HepG2 (cell line): ENCODE data around the gene MRNIP. TPM values are rescaled to one million over a fixed set of nuclear protein-coding genes. Genes with fewer than 3 reads are reported as not detected.

Source experiments
- ADNP ChIP-seq: sonication (generic); formaldehyde crosslinking; IDR thresholded peaks from 2 replicates; pipeline ENCODE4 v1.4.0; 2020; ENCODE audit warnings: missing genetic modification reagents
- AHR ChIP-seq: IDR thresholded peaks from 2 replicates; pipeline ENCODE4 v1.6.1; 2018; ENCODE audit warnings: missing genetic modification reagents, missing compliant biosample characterization
- BHLHE40 ChIP-seq: IDR thresholded peaks from 2 replicates; pipeline ENCODE4 v1.6.1; 2011; ENCODE audit warnings: low read length, improper control_type of control experiment
- EEA1 ChIP-seq: sonication (generic); formaldehyde crosslinking; IDR thresholded peaks from 2 replicates; pipeline ENCODE4 v1.5.1; 2020; ENCODE audit warnings: mild to moderate bottlenecking, missing genetic modification reagents, borderline replicate concordance
- GABPB1 ChIP-seq: IDR thresholded peaks from 2 replicates; pipeline ENCODE4 v1.6.1; 2016; ENCODE audit warnings: mild to moderate bottlenecking, missing genetic modification reagents, moderate library complexity, missing compliant biosample characterization
- HIVEP1 ChIP-seq: sonication (generic); formaldehyde crosslinking; IDR thresholded peaks from 2 replicates; pipeline ENCODE4 v1.4.0; 2020; ENCODE audit warnings: mild to moderate bottlenecking, missing genetic modification reagents
- HNRNPLL ChIP-seq: fragments of 200-400 bp; formaldehyde crosslinking; IDR thresholded peaks from 2 replicates; pipeline ENCODE4 v1.6.1; 2017; ENCODE audit warnings: mild to moderate bottlenecking, low read depth, low read length; ENCODE audit not compliant: poor library complexity, severe bottlenecking
- IKZF4 ChIP-seq: sonication (generic); formaldehyde crosslinking; IDR thresholded peaks from 2 replicates; pipeline ENCODE4 v1.5.1; 2020; ENCODE audit warnings: borderline replicate concordance, mild to moderate bottlenecking, low read depth, missing genetic modification reagents; ENCODE audit errors: not compliant biosample characterization
- ISL2 ChIP-seq: sonication (generic); formaldehyde crosslinking; IDR thresholded peaks from 2 replicates; pipeline ENCODE4 v1.5.0; 2020; ENCODE audit warnings: missing genetic modification reagents
- KLF16 ChIP-seq, 2 experiments: sonication (generic) in 1 of 2; formaldehyde crosslinking in 1 of 2; IDR thresholded peaks; 2 replicates each; pipeline versions ENCODE4 v1.6.1 to v1.8.0; 2016 to 2023; ENCODE audit warnings: missing genetic modification reagents in 2 of 2, missing compliant biosample characterization in 1 of 2
- NFKB2 ChIP-seq: sonication (generic); formaldehyde crosslinking; IDR thresholded peaks from 2 replicates; pipeline ENCODE4 v1.4.0; 2020; ENCODE audit warnings: missing genetic modification reagents, borderline replicate concordance
- PHF21A ChIP-seq: sonication (generic); formaldehyde crosslinking; IDR thresholded peaks from 2 replicates; pipeline ENCODE4 v1.5.0; 2020; ENCODE audit warnings: mild to moderate bottlenecking, missing genetic modification reagents
- SP2 ChIP-seq: sonication (generic); formaldehyde crosslinking; IDR thresholded peaks from 2 replicates; pipeline ENCODE4 v1.5.1; 2020; ENCODE audit warnings: mild to moderate bottlenecking, missing genetic modification reagents
- ZBTB7A ChIP-seq: sonication (generic); formaldehyde crosslinking; IDR thresholded peaks from 2 replicates; pipeline ENCODE4 v1.8.0; 2022; ENCODE audit warnings: mild to moderate bottlenecking, missing genetic modification reagents
- ZFP90 ChIP-seq: sonication (generic); formaldehyde crosslinking; IDR thresholded peaks from 2 replicates; pipeline ENCODE4 v1.8.0; 2022; ENCODE audit warnings: missing genetic modification reagents, mild to moderate bottlenecking, inconsistent platforms, borderline replicate concordance
- ZNF225 ChIP-seq: sonication (generic); formaldehyde crosslinking; IDR thresholded peaks from 2 replicates; pipeline ENCODE4 v1.4.0; 2020; ENCODE audit warnings: mild to moderate bottlenecking, missing genetic modification reagents
- ZNF446 ChIP-seq: sonication (generic); formaldehyde crosslinking; IDR thresholded peaks from 2 replicates; pipeline ENCODE4 v1.5.0; 2020; ENCODE audit warnings: mild to moderate bottlenecking, missing genetic modification reagents
- polyA plus RNA-seq, 8 experiments: library from polyadenylated mRNA; depleted of rRNA in 3 of 8; stranded (reverse) in 7 of 8; unstranded in 1 of 8; fragments of >200 nt; fragmentation: Illumina TruSeq in 4 of 8; extraction: Trizol in 4 of 8; gene quantifications; 2 replicates each; pipeline versions ENCODE4 v1.2.1 to v1.2.3, GENCODE V29; 2011 to 2016; ENCODE audit warnings: low read depth in 4 of 8, missing spikeins in 1 of 8, mixed read lengths in 1 of 8; ENCODE audit not compliant: insufficient read depth in 1 of 8
- total RNA-seq, 5 experiments: library from RNA; depleted of rRNA; stranded (reverse); fragments of >200 nt; fragmentation: Illumina TruSeq; extraction: Trizol; gene quantifications; 2 replicates each; pipeline ENCODE4 v1.2.3, GENCODE V29; 2016; ENCODE audit warnings: low read depth in 1 of 5
- TF ChIP-seq, protein P1 (sequence below): sonication (generic); formaldehyde crosslinking; IDR thresholded peaks from 2 replicates; pipeline ENCODE4 v1.4.0; 2020; ENCODE audit warnings: mild to moderate bottlenecking, missing genetic modification reagents
- TF ChIP-seq, protein P2 (sequence below): sonication (generic); formaldehyde crosslinking; IDR thresholded peaks from 2 replicates; pipeline ENCODE4 v1.4.0; 2020; ENCODE audit warnings: mild to moderate bottlenecking, missing genetic modification reagents

Gene MRNIP
- total and polyA plus RNA-seq, 2 of the 13 experiments (the other 11 are each of a cell fraction or from before 2014, with no cell fraction given), result 15.5 to 34.1 TPM

DNA sequence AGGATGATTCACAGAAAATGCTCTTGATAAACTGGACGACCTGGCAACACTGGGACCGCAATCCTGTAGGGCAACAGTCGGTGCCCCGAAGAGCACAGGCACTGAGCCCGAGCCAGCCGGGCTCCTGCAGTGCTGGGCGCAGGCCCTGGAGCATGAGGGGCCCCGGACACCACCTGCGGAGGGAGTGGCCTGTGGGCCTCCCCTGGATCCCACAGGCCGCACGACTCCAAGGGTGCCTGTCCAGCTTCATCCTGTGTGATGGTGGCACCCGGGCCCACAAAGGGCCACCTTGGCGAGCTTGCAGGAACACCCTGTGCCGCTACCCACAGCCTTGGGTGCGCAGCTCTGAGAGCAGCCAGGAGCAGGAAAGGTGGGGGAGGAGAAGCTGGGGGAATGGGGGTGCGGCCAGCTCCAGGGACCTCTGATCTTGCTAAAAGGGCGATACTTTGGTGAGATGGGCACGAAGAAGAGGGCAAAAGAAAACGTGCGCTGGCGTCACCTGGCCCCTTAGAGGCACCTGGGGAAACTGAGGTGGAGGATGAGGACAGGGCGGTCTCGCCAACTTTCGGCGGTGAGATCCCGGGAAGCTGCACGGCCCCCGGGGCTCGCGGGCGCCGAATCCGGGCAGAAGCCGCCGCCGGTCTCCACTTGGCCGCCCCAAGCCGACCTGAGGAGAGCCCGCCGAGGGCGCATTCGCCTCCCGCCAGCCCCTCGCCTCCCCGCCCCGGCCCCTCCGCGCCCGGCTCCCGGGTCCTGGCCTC is 48.4 kb upstream of the MRNIP start (continued):
- TF ChIP-seq, protein P1, sequence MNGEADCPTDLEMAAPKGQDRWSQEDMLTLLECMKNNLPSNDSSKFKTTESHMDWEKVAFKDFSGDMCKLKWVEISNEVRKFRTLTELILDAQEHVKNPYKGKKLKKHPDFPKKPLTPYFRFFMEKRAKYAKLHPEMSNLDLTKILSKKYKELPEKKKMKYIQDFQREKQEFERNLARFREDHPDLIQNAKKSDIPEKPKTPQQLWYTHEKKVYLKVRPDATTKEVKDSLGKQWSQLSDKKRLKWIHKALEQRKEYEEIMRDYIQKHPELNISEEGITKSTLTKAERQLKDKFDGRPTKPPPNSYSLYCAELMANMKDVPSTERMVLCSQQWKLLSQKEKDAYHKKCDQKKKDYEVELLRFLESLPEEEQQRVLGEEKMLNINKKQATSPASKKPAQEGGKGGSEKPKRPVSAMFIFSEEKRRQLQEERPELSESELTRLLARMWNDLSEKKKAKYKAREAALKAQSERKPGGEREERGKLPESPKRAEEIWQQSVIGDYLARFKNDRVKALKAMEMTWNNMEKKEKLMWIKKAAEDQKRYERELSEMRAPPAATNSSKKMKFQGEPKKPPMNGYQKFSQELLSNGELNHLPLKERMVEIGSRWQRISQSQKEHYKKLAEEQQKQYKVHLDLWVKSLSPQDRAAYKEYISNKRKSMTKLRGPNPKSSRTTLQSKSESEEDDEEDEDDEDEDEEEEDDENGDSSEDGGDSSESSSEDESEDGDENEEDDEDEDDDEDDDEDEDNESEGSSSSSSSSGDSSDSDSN (CRISPR knock-in tag), result peak; percentile 55; the same call in 1 of the 2 replicates
- TF ChIP-seq ISL2 (CRISPR knock-in tag), result 0 out of 2 replicates have a peak, but pooled peaks have one; percentile 24
- TF ChIP-seq, protein P2, sequence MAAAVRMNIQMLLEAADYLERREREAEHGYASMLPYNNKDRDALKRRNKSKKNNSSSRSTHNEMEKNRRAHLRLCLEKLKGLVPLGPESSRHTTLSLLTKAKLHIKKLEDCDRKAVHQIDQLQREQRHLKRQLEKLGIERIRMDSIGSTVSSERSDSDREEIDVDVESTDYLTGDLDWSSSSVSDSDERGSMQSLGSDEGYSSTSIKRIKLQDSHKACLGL (CRISPR knock-in tag), result peak; percentile 67; the same call in 1 of the 2 replicates
- TF ChIP-seq ZNF446 (CRISPR knock-in tag), result peak; percentile 26; the same call in 1 of the 2 replicates
- TF ChIP-seq NFKB2 (CRISPR knock-in tag), result peak; percentile 50; the same call in 1 of the 2 replicates
- TF ChIP-seq AHR (CRISPR knock-in tag), result no peak
- TF ChIP-seq HNRNPLL, result peak; percentile 28
- TF ChIP-seq ZNF225 (CRISPR knock-in tag), result 0 out of 2 replicates have a peak, but pooled peaks have one; percentile 28
- TF ChIP-seq ZFP90 (CRISPR knock-in tag), result 0 out of 2 replicates have a peak, but pooled peaks have one; percentile 45
- TF ChIP-seq IKZF4 (CRISPR knock-in tag), result peak; percentile 51
- no peak for TF ChIP-seq SP2
- TF ChIP-seq BHLHE40, result no peak
- 0 out of 2 replicates have a peak, but pooled peaks have one; percentile 35 for TF ChIP-seq EEA1 (CRISPR knock-in tag)
- peak; percentile 39; the same call in 1 of the 2 replicates for TF ChIP-seq GABPB1 (CRISPR knock-in tag)
- no peak for TF ChIP-seq ADNP
- TF ChIP-seq HIVEP1, result 0 out of 2 replicates have a peak, but pooled peaks have one; percentile 57
- no peak for TF ChIP-seq ZBTB7A
- TF ChIP-seq KLF16 (CRISPR knock-in tag; IDR thresholded peaks at IDR 0.05), result no peak
- TF ChIP-seq PHF21A (CRISPR knock-in tag), result peak; percentile 36; the same call in 1 of the 2 replicates
